HG03045 (cell line): ENCODE measurements around the gene CD300H.
"Not testable (repeated sequence)": the region's sequence is repeated elsewhere in the genome, so short reads cannot be mapped to it uniquely, and the experiment has no call there.

Experiments used
- ATAC-seq: cut with Tn5 transposase; IDR thresholded peaks from one replicate; pipeline ENCODE4 v1.9.1; 2021; ENCODE audit warnings: mild to moderate bottlenecking, moderate library complexity; ENCODE audit not compliant: unreplicated experiment

The CD300H gene

GRCh38 chr17:74585711-74586110 is 18.4 kb upstream of the CD300H start:
- ATAC-seq: no peak

DNA sequence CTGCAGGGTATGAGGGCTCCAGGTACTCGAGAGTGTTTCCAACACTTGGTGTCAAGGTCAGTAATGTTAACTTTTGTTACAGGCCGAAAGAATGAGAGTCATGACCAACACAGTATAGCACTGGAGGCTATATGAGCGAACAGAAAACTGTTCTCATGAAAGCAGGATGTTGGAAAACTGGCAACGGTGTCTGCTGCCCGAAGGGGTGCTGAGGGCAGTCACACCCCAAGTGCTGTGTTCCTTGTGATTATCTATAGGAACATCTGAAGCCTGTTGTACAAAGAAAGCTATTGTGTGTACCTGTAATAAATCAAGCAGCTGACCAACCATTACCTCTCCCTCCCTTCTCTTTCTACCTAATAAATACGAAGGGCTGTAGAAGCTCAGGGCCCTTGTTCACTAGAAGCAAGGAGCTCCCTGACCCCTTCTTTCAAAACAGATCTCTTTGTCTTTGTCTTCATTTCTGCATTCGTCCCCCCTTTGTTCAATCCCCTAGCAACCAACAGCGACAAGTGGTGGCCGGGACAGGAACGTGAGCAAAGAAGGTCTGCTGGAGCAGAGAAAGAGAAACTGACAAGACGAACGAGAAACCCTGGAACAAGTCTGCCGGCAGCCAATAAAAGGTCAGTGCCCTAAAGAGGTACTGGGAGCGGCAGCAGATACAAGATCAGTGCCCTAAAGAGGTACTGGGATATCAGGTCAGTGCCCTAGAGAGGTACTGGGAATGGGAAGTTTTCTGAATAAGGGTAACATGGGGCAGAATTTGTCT is 17.2 kb upstream of the CD300H start:
- no peak for ATAC-seq

DNA sequence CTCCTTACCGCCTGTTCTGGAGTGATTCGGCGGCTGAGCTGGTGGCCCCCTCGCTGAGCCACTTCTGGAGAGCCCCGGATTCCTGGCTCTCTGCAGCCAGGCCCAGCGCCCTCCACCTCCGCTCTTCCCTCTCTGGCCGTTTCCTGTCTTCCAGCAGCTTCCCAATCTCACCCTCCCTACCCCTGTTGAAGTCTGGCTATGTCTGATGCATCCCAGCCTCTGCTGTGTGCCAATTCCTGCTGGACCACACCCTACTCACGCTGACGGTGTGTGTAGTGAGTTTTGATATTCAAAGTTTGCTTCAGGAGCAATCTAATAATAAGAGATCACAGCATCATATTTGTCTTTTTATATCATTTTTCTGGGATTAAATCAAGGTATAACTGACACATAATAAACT is 15.3 kb upstream of the CD300H start:
- no peak for ATAC-seq

DNA sequence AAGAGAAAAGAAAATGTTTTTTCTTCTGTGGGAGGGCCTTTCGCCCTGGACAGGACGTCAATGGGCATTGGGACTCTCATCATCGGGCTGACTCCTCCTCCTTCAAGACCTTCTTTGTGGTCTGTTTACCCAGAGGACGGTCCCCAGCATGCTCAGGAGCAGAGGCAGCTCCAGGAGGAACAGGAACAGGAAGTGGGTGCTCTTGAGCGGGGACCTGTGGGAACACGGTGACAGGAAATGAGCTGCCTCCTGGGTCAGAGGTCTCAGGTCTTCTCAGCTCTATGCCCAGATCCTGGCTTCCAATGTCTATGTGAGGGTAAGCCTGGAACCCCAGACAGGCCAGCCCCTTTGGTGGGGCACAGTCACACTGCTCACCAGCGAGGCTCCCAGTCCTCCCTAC is 12.6 kb upstream of the CD300H start:
- no peak for ATAC-seq

- ATAC-seq: no peak
Measured at GRCh38 chr17:74578979-74579378, 11.7 kb upstream of the CD300H start.

DNA sequence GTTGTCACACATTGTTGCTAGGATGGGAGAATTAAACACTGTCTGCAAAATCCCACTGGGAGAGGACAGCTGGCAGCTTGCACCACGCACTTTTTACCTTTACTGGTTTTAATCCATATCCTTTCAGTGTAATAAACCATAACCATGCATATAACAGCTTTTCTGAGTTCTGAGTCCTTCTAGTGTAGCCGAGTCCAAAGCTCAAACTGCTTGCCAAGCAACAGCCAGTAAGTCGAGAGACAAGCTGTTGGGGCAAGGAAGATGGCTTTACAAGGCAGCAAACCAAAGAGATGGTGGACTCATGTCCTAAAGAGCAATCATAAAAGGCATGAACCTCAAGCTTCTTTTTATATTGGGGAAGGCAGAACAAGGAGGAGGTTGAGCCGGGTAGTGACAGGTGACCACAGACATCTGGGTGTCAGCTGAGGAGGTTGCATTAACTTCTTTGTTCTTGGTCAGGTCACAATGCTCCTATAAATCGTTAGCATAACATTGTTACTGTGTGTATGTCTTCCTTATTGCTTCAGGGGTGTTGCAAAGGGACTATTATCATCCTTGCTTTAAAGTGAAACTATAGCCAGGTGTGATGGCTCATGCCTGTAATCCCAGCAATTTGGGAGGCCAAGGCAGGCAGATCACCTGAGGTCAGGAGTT is 7.3 kb upstream of the CD300H start:
- no peak for ATAC-seq

GRCh38 chr17:74573635-74574034 is 6.3 kb upstream of the CD300H start:
- ATAC-seq: not testable (repeated sequence)

- no peak for ATAC-seq
Measured at GRCh38 chr17:74573169-74573568, 5.9 kb upstream of the CD300H start.

GRCh38 chr17:74571621-74572270 is 4.4 kb upstream of the CD300H start:
- no peak for ATAC-seq

DNA sequence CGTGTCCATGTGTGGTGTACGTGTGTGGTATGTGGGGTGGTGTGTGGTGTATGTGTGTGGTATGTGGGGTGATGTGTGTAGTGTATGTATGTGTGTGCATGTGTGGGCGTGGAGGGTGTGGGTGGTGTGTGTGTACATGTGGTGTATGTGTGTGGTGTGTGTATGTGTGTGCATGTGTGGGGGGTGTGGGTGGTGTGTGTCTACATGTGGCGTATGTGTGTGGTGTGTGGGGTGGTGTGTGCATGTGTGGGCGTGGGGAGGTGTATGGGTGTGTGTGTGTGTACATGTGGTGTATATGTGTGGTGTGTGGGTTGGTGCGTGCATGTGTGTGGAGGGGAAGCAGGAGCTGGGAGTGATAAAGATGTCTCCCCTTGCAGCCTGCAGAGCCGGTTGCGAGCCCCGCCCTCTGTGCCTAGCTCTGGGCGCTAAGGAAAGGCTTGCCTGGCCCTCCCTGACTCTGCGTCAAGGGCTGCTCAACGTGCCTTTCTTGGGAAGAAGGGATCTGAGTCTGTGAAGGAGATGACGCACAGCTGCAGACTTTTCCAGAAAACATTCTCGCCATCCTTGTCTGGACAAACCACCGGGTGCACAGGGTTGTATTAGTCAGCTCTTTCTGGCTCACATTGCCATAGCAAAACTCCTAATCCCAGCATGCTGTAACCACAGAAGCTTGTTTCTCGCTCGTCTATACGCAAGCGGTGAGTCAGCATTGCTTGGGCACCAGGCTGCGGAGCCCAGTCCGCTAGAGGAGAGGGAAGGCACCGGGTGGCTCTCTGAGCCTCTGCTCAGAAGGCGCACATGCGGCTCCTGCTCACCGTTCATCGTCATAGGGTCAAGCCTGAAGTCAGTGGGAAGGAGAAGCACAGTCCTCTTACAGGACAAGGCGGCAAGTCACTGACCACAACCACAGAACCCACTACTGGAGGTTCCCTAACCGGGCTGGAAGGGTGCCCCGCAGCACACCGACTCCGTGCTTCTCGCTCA is 2.0 kb upstream of the CD300H start:
- ATAC-seq: no peak

DNA sequence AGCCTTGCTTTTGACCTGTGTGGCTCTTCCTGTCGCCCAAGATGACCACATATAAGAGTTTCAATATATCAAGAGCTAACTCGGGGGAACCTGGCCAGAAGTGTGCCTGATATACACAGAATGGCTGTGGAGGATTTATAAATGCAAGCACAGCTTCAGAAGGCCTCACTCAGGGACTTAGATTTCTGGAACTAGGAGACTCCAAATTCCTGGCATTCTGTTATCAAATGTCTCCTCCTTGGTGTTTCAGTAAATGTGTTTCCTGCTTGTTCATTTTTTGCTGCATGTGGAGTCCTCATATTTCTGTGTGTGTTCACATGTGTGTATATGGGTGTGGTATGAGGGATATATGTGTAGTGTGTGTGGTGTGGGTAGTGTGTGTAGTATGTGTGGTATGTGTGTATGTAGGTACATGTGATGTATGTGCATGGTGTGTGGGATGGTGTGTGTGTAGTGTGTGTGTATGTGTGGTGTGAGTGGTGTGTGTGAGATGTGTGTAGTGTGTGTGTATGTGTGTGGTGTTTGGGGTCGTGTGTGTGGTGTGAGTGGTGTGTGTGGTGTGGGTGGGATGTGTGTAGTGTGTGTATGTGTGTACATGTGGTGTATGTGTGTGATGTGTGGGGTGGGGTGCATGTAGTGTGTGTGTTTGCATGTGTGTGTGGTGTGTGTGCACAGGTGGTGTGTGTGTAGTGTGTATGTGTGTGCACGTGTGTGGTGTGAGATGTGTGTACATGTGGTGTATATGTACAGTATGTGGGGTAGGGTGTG is 981 bp upstream of the CD300H start:
- ATAC-seq: no peak

DNA sequence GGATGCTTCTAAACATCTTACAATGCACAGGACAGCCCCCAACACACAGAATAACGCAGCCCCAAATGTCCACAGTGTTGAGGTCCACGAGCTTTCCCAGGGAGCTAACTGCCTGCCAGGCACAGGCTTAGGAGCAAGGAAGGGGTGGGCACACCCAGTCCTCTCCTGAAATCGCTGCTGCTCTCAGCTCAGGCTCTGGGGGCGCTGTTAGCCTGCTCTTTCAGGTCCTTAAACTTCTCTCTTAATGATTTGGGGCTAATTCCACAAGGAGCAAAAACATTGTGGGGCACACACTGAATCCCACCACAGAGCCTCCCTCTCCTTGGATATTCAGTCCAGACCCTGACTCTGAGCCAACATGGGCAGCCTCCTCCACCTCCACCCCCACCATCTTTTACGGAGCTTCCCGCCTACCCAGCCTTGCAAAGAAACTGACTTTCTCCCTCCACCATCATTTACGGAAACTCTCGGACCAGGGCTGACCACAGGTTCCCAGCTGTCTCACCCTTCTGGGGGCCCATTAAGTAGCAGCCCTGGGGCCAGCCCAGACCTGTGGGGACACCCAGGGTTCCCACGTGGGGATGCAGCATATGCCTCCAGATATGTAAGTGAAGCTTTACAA is 1.1 kb downstream of the CD300H start:
- no peak for ATAC-seq

GRCh38 chr17:74565126-74565525 is 2.2 kb downstream of the CD300H start:
- ATAC-seq: no peak

- no peak for ATAC-seq
Measured at GRCh38 chr17:74563358-74563757, 4.0 kb downstream of the CD300H start.

- ATAC-seq: no peak
Measured at GRCh38 chr17:74561586-74561985, 5.7 kb downstream of the CD300H start.

GRCh38 chr17:74558882-74559519 is 8.3 kb downstream of the CD300H start:
- ATAC-seq: no peak

GRCh38 chr17:74558402-74558801 is 8.9 kb downstream of the CD300H start:
- ATAC-seq: not testable (repeated sequence)

DNA sequence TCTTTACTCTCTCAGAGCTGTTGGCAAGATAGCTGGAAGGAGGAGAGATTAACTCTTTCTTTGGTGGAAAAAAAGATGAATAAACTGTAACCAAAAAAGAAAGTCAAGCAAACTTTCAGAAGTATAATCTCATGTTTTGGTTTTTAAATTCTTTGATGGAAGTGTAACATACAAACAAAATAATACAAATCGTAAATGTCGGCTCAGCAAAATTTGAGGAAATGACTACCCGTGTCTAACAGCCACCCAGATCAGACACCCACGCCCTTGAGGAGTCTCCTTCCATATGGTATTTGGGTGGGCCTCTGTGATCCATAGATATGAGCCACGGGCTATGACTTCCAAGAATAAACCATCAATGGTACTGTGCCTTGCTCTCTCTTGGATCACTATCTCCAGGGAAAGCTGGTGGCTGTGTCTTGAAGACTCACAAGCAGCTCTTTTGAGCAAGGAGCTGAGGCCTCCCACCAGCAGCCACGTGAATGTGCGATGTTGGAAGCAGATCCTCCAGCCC is 11.8 kb downstream of the CD300H start:
- ATAC-seq: no peak

GRCh38 chr17:74554909-74555308 is 12.4 kb downstream of the CD300H start:
- ATAC-seq: no peak
